K562 (cell line): Measurements from ENCODE around the gene PHC1.

ENCODE experiments used
- CTCF ChIP-seq, 3 experiments: IDR thresholded peaks in 2 of 3; conservative IDR thresholded peaks in 1 of 3; 2 replicates each; pipeline ENCODE4 v1.5.1; 2011 to 2012; ENCODE audit warnings: low read length in 3 of 3, mild to moderate bottlenecking in 3 of 3, control low read depth in 2 of 3, improper control_type of control experiment in 1 of 3, inconsistent platforms in 1 of 3, low read depth in 1 of 3, mixed read lengths in 1 of 3, moderate library complexity in 1 of 3; ENCODE audit not compliant: insufficient read depth in 2 of 3
- FOSL1 ChIP-seq: fragments of 200-800 bp; sonication (Bioruptor generic); conservative IDR thresholded peaks from 2 replicates; pipeline ENCODE4 v1.6.1; 2016; ENCODE audit warnings: missing genetic modification characterization, missing compliant biosample characterization
- HNRNPK ChIP-seq: fragments of 200-400 bp; formaldehyde crosslinking; IDR thresholded peaks from one replicate; pipeline ENCODE4 v1.6.1; 2018; ENCODE audit warnings: mild to moderate bottlenecking, low read depth, low read length; ENCODE audit not compliant: poor library complexity, severe bottlenecking
- NFIC ChIP-seq: fragments of 450-650 bp; IDR thresholded peaks from 2 replicates; pipeline ENCODE4 v1.6.1; 2017; ENCODE audit warnings: mild to moderate bottlenecking, inconsistent platforms
- PRPF4 ChIP-seq: fragments of 200-400 bp; formaldehyde crosslinking; IDR thresholded peaks from one replicate; pipeline ENCODE4 v1.6.1; 2017; ENCODE audit warnings: low read length, low read depth, mild to moderate bottlenecking; ENCODE audit not compliant: insufficient read depth, poor library complexity, severe bottlenecking
- STAT5B ChIP-seq: fragments of 250-450 bp; sonication (Bioruptor Pico); IDR thresholded peaks from 2 replicates; pipeline ENCODE4 v1.8.0; 2021; ENCODE audit warnings: mild to moderate bottlenecking, inconsistent platforms
- TAF1 ChIP-seq: IDR thresholded peaks from 2 replicates; pipeline ENCODE4 v1.6.1; 2011; ENCODE audit warnings: mild to moderate bottlenecking, low read length, moderate library complexity; ENCODE audit not compliant: insufficient read depth, control insufficient read depth, severe bottlenecking; ENCODE audit errors: extremely low read depth
- TFE3 ChIP-seq: fragments of 450-650 bp; formaldehyde crosslinking; IDR thresholded peaks from 2 replicates; pipeline ENCODE4 v1.4.0; 2020; ENCODE audit warnings: mild to moderate bottlenecking, mixed read lengths
- ZFPM2 ChIP-seq: fragments of 250-450 bp; sonication (Bioruptor Pico); IDR thresholded peaks from 2 replicates; pipeline ENCODE4 v1.5.1; 2022; ENCODE audit warnings: mild to moderate bottlenecking
- ZNF232 ChIP-seq: sonication (generic); formaldehyde crosslinking; IDR thresholded peaks from 2 replicates; pipeline ENCODE4 v1.8.0; 2022; ENCODE audit warnings: mild to moderate bottlenecking, missing genetic modification reagents
- ZNF282 ChIP-seq: sonication (generic); formaldehyde crosslinking; IDR thresholded peaks from 2 replicates; pipeline ENCODE4 v1.8.1; 2023; ENCODE audit warnings: missing genetic modification reagents
- TF ChIP-seq, protein P1 (sequence below), 2 experiments: fragments of 450-650 bp in 1 of 2; sonication (generic) in 1 of 2; formaldehyde crosslinking in 1 of 2; IDR thresholded peaks; 2 replicates each; pipeline versions ENCODE4 v1.7.1 to v1.9.0; 2016 to 2022; ENCODE audit warnings: inconsistent platforms in 1 of 2, mild to moderate bottlenecking in 1 of 2, missing genetic modification reagents in 1 of 2

GRCh38 chr12:8917751-8918150 lies 3.4 kb downstream of the PHC1 start:
- TF ChIP-seq PRPF4 = no peak
- no peak for TF ChIP-seq ZNF232 (CRISPR knock-in tag)
- no peak for TF ChIP-seq HNRNPK
- TF ChIP-seq STAT5B = no peak
- no peak for TF ChIP-seq FOSL1 (tag)
- TF ChIP-seq CTCF (IDR thresholded peaks at IDR 0.05 in 2 of 3, conservative IDR thresholded peaks at IDR 0.05 in 1 of 3; ENCODE audit: insufficient read depth in 2 of 3, low read depth in 1 of 3, low read length in 3 of 3) = no peak
- TF ChIP-seq NFIC = no peak
- TF ChIP-seq, protein P1, sequence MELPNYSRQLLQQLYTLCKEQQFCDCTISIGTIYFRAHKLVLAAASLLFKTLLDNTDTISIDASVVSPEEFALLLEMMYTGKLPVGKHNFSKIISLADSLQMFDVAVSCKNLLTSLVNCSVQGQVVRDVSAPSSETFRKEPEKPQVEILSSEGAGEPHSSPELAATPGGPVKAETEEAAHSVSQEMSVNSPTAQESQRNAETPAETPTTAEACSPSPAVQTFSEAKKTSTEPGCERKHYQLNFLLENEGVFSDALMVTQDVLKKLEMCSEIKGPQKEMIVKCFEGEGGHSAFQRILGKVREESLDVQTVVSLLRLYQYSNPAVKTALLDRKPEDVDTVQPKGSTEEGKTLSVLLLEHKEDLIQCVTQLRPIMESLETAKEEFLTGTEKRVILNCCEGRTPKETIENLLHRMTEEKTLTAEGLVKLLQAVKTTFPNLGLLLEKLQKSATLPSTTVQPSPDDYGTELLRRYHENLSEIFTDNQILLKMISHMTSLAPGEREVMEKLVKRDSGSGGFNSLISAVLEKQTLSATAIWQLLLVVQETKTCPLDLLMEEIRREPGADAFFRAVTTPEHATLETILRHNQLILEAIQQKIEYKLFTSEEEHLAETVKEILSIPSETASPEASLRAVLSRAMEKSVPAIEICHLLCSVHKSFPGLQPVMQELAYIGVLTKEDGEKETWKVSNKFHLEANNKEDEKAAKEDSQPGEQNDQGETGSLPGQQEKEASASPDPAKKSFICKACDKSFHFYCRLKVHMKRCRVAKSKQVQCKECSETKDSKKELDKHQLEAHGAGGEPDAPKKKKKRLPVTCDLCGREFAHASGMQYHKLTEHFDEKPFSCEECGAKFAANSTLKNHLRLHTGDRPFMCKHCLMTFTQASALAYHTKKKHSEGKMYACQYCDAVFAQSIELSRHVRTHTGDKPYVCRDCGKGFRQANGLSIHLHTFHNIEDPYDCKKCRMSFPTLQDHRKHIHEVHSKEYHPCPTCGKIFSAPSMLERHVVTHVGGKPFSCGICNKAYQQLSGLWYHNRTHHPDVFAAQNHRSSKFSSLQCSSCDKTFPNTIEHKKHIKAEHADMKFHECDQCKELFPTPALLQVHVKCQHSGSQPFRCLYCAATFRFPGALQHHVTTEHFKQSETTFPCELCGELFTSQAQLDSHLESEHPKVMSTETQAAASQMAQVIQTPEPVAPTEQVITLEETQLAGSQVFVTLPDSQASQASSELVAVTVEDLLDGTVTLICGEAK (IDR thresholded peaks at IDR 0.05) = no peak
- TF ChIP-seq, protein P1 (CRISPR knock-in tag; IDR thresholded peaks at IDR 0.05) = no peak
- TF ChIP-seq ZFPM2 (CRISPR knock-in tag) = no peak
- no peak for TF ChIP-seq ZNF282
- TF ChIP-seq TAF1 = no peak
- no peak for TF ChIP-seq TFE3 (CRISPR knock-in tag)
